ENCODE measurements around the gene MYL1.

Gene MYL1

DNA sequence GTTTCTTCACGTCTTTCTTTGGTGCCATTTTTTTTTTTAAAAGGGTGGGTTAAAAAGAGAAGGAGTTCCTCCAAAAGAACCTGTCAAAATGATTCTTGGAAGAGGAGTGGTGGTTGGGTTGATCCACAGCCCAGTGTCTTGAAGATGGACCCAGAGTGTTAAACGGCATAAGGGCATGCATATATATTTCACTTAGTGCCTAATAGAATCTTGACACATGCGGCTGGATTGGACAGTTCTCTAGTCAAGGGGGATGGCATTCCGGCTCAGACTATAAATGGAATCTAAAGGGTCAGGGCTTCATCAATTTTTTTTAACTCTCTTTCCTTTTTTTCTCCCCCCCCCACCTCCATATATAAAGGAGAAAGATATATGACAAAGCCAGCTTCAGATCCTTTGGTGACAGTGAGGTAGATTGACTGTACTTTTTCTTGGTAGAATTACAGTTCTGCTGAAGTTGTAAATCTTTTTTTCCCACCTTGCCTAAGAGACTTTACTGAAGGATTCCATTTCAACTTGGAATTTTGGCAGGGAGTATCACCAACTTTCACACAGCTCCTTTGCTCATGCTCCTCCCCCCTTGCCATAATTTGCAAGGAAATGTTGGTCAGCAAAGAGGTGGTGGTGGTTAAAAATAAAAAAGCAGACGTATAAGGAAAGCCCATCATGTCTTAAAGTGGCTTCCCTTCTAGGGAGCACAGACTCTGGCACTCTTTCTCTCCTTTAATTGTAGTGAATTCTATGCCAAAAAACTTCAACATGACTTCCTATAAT, at the start of gene MYL1:
TSS of gene MYL1 (minus strand) at position 160 of the 774 bp plus-strand sequence. CDS start at position 28, 132 bp downstream.
- H3K27ac ChIP-seq, result no peak within 1 kb of the TSS
- H3K4me2 ChIP-seq, result no peak within 1 kb of the TSS
- H3K27me3 ChIP-seq, result no peaks in the 10 kb centered on the region
- H3K4me1 ChIP-seq, result no peaks in the 10 kb centered on the region
- no peaks in the 10 kb centered on the region for H4K20me1 ChIP-seq
- TF ChIP-seq Cebpa-rat (IDR thresholded peaks at IDR 0.05), result no peak
- no peak within 1 kb of the TSS for H3K4me3 ChIP-seq
- no peak within 1 kb of the TSS for H3K9ac ChIP-seq
- H3K9me3 ChIP-seq (replicated peaks in 1 of 11), result no peaks in the 10 kb centered on the region
- H3K36me3 ChIP-seq, result no peaks in the 10 kb centered on the region

DNA sequence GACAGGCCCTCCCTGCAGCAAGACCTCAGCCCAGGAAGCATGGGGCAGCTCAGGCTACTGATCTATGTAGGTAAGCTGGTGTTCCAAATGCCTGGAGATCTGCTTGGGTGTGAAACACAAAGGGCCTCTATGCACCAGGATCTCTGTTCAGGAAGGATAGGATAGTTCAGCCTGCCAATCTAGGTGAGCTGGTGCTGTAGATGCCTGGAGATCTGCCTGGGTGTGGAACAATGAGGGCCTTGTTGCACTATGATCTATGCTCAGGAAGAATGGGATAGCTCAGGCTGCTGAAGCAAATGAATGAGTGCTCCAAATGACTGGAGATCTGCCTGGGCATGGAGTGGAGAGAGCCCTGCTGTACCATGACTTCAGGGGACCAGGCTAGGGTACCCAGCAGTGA, 48.9 kb upstream of the MYL1 start:
- H3K4me3 ChIP-seq, result no peak overlapping the region
- H3K4me2 ChIP-seq, result no peak overlapping the region
- no peak for TF ChIP-seq Cebpa-rat (IDR thresholded peaks at IDR 0.05)
- H4K20me1 ChIP-seq, result no peaks in the 10 kb centered on the region
- no peaks in the 10 kb centered on the region for H3K27me3 ChIP-seq
- no peaks in the 10 kb centered on the region for H3K36me3 ChIP-seq
- H3K9ac ChIP-seq, result no peak overlapping the region
- no peak overlapping the region for H3K27ac ChIP-seq
- no peaks in the 10 kb centered on the region for H3K4me1 ChIP-seq
- H3K9me3 ChIP-seq (replicated peaks in 1 of 11), result no peaks in the 10 kb centered on the region

DNA sequence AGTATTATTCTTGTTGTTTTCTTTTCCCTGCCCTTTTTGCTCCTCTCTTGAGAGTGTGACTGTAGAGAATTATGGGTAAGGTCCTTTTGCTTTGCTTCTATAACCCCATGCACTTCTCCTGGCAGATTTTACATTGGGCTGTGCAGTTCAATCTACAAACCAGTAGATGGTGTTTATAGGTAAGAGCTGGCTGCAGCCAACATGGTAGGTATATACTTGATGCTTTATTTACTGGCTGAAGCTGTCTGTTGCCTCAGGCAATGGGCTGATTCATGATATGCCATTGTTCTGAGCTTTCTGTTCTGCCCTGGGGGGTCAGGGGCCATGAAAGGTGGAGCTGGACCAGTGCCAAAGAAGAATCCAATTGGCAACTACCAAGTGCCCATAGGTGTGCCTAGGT, 48.3 kb upstream of the MYL1 start:
- Histone ChIP-seq H4K20me1 (no peaks in the 10 kb centered on the region), H3K4me3 (no peak overlapping the region), H3K4me1 (no peaks in the 10 kb centered on the region), H3K9me3 (replicated peaks in 1 of 11) (no peaks in the 10 kb centered on the region), H3K27ac (no peak overlapping the region), H3K36me3 (no peaks in the 10 kb centered on the region), H3K4me2 (no peak overlapping the region), H3K27me3 (no peaks in the 10 kb centered on the region), H3K9ac (no peak overlapping the region)
- TF ChIP-seq Cebpa-rat (IDR thresholded peaks at IDR 0.05), result no peak

DNA sequence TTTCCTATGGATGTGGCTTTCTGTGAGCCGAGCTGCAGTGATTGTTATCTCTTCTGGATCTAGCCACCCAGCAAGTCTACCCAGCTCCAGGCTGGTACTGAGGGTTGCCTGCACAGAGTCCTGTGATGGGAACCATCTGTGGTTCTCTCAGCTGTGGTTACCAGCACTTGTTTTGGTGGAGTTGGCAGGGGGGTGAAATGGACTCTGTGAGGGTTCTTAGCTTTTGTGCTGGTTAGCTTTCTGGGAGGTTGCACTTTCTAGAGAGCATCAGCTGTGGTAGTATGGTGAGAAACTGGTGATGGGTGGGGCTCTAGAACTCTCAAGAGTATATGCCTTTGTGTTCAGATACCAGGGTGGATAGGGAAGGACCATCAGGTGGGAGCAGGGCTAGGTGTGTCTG, 45.4 kb upstream of the MYL1 start:
- TF ChIP-seq Cebpa-rat (IDR thresholded peaks at IDR 0.05), result no peak
- H3K9ac ChIP-seq, result no peak overlapping the region
- no peaks in the 10 kb centered on the region for H3K36me3 ChIP-seq
- H3K27me3 ChIP-seq, result no peaks in the 10 kb centered on the region
- no peaks in the 10 kb centered on the region for H4K20me1 ChIP-seq
- H3K4me3 ChIP-seq, result no peak overlapping the region
- H3K27ac ChIP-seq, result no peak overlapping the region
- H3K4me1 ChIP-seq, result no peaks in the 10 kb centered on the region
- H3K9me3 ChIP-seq (replicated peaks in 1 of 11), result no peaks in the 10 kb centered on the region
- H3K4me2 ChIP-seq, result no peak overlapping the region

DNA sequence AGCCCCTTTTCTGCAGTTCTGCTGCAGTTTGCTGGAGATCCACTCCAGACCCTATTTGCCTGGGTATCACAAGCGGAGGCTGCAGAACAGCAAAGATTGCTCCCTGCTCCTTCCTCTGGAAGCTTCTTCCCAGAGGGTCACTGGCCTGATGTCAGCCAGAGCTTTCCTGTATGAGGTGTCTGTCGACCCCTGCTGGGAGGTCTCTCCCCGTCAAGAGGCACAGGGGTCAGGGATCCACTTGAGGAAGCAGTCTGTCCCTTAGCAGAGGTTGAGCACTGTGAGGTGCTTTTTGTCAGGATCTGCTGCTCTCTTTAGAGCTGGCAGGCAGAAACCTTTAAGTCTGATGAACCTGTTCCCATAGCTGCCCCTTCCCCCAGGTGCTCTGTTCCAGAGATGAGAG, 42.0 kb upstream of the MYL1 start:
- no peak for TF ChIP-seq Cebpa-rat (IDR thresholded peaks at IDR 0.05)
- Histone ChIP-seq H3K27me3 (no peaks in the 10 kb centered on the region), H3K9me3 (replicated peaks in 1 of 11) (no peaks in the 10 kb centered on the region), H4K20me1 (no peaks in the 10 kb centered on the region), H3K4me1 (no peaks in the 10 kb centered on the region), H3K4me2 (no peak overlapping the region), H3K27ac (no peak overlapping the region), H3K36me3 (no peaks in the 10 kb centered on the region), H3K9ac (no peak overlapping the region), H3K4me3 (no peak overlapping the region)

DNA sequence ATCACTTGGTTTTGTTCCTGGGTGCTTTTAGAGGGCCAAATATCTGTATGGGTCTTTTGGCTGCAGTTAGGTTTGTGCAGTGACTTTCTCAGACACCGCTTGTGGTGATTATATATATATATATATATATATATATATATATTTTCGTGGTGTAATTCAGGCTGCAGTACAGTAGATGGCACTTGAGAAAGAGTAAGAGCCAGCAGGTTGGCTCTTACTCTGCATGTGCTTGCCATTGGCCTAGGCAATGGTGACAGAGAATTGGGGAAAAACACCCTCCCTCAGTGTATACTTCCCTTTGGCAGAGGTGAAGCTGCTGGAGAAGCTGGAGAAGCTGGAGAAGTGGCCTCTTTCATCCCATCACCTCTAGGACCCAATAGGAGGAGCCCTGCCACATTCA, 22.2 kb upstream of the MYL1 start:
- H3K27me3 ChIP-seq, result no peaks in the 10 kb centered on the region
- no peak overlapping the region for H3K9ac ChIP-seq
- no peak overlapping the region for H3K4me3 ChIP-seq
- TF ChIP-seq Cebpa-rat (IDR thresholded peaks at IDR 0.05), result no peak
- H3K27ac ChIP-seq, result no peak overlapping the region
- H3K36me3 ChIP-seq, result no peaks in the 10 kb centered on the region
- peaks cover 0 to 14% (median 8%) of the 10 kb centered on the region in 11 experiments; a peak in 8 of 22 replicates for H3K9me3 ChIP-seq (replicated peaks in 1 of 11)
- H3K4me1 ChIP-seq, result no peaks in the 10 kb centered on the region
- no peak overlapping the region for H3K4me2 ChIP-seq
- H4K20me1 ChIP-seq, result no peaks in the 10 kb centered on the region

DNA sequence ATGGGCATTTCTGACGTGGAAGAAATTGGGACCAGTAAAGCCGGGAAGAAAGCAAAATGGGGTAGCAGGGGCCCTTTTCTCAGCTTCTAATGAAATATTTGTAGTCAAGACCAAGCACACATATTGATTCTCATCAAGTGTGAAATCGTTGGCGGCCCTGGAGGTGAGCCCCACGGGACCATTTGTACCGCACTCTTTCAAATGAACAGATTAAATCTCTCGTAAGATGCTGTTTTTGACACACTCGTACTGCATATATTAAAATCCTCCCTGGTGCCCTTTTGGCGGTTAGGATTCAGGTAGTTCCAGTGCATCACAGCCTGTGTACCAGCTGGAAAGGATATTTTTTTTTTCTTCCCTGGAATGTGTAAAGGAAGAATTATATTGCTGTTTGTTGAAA, 9.9 kb upstream of the MYL1 start:
- H4K20me1 ChIP-seq, result no peaks in the 10 kb centered on the region
- TF ChIP-seq Cebpa-rat (IDR thresholded peaks at IDR 0.05), result no peak
- H3K9ac ChIP-seq, result no peak overlapping the region
- H3K4me3 ChIP-seq, result no peak overlapping the region
- no peaks in the 10 kb centered on the region for H3K36me3 ChIP-seq
- no peak overlapping the region for H3K27ac ChIP-seq
- H3K27me3 ChIP-seq, result no peaks in the 10 kb centered on the region
- no peak overlapping the region for H3K4me2 ChIP-seq
- H3K4me1 ChIP-seq, result no peaks in the 10 kb centered on the region
- no peaks in the 10 kb centered on the region for H3K9me3 ChIP-seq (replicated peaks in 1 of 11)

DNA sequence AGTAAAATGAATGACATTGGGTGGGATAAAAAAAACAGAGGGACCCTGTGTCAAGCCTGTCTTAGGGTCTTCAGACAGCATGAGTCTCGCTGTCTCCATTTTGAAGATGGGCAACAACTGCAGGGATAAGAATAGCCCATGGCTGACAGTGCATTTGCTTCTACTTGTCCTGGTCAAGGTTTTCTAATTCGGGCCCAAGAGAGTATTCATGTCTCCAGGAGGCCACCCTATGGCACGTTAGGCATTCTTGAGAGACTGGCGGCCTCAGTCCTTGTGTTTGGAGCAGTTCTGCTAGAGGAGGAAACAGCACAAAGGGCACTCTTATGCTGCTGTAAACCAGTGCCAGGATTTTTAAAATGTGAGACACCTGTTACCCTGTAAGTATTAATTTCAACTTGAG, 9.5 kb upstream of the MYL1 start:
- H3K27ac ChIP-seq, result no peak overlapping the region
- no peak for TF ChIP-seq Cebpa-rat (IDR thresholded peaks at IDR 0.05)
- no peaks in the 10 kb centered on the region for H4K20me1 ChIP-seq
- no peaks in the 10 kb centered on the region for H3K9me3 ChIP-seq (replicated peaks in 1 of 11)
- H3K9ac ChIP-seq, result no peak overlapping the region
- H3K36me3 ChIP-seq, result no peaks in the 10 kb centered on the region
- H3K4me3 ChIP-seq, result no peak overlapping the region
- H3K27me3 ChIP-seq, result no peaks in the 10 kb centered on the region
- H3K4me2 ChIP-seq, result no peak overlapping the region
- no peaks in the 10 kb centered on the region for H3K4me1 ChIP-seq

DNA sequence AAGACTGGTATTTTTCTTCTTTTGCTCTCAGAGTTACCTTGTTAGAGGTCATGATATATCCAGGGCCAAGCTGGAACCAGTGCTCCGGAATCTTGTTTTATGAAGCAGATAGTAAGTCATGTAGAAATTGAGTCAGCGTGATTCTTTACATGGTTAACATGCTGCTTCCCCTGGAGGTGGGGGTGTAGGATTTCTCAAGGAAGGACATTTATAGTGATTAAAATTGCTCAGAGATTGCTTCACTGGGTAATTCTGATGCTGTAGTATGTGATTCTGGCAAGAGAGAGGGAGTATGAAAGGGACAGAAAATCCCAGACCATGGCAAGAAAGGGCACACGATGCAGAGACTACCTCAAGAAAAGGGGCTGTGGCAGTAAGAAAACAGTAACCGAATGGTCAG, 8.0 kb upstream of the MYL1 start:
- no peak overlapping the region for H3K4me2 ChIP-seq
- H3K9me3 ChIP-seq (replicated peaks in 1 of 11), result no peaks in the 10 kb centered on the region
- no peak overlapping the region for H3K27ac ChIP-seq
- H3K9ac ChIP-seq, result no peak overlapping the region
- no peaks in the 10 kb centered on the region for H4K20me1 ChIP-seq
- H3K4me1 ChIP-seq, result no peaks in the 10 kb centered on the region
- TF ChIP-seq Cebpa-rat (IDR thresholded peaks at IDR 0.05), result no peak
- no peak overlapping the region for H3K4me3 ChIP-seq
- H3K27me3 ChIP-seq, result no peaks in the 10 kb centered on the region
- H3K36me3 ChIP-seq, result no peaks in the 10 kb centered on the region

DNA sequence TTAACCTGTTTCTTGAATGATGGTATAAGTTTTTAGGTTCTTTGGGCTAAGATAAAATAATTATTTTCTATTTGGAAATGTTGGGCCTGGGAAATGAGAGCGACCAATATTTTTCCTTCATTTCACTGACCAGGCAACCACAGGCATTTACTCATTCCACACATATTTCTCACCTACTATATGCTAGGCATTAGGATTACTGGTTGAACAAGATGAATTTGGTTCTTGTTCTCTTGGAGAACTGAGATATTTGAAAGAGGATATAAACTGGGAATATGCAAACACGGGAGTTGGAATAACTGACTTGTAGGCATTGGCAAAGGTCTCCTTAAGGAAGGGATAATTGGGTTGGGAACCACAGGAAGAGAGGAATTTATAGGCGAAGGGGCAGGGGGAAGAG, 3.9 kb upstream of the MYL1 start:
- Histone ChIP-seq H3K36me3 (no peaks in the 10 kb centered on the region), H3K4me1 (no peaks in the 10 kb centered on the region), H3K9me3 (replicated peaks in 1 of 11) (no peaks in the 10 kb centered on the region), H4K20me1 (no peaks in the 10 kb centered on the region), H3K4me2 (no peak overlapping the region), H3K27me3 (no peaks in the 10 kb centered on the region), H3K9ac (no peak overlapping the region), H3K4me3 (no peak overlapping the region), H3K27ac (no peak overlapping the region)
- no peak for TF ChIP-seq Cebpa-rat (IDR thresholded peaks at IDR 0.05)
